Measurements from ENCODE around the gene UBE2R2.

DNA sequence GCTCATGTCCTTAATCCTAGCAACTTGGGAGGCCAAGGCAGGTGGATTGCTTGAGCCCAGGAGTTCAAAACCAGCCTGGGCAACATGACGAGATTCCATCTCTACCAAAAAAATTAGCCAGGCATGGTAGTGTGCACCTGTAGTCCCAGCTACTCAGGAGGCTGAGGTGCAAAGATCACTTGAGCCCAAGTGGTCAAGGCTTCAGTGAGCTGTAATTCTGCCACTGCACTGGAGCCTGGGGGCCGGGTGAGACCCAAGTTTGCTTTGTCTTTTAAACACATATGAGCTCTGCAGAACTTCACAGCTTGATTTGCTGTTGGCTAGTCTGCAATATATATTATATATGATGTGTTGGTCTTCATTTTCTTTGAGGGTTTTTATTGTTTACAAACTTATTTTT, 89.8 kb downstream of the UBE2R2 start:
- TF ChIP-seq ZNF274 (IDR thresholded peaks at IDR 0.05; ENCODE audit: low read depth, low read length), result no peak
- no peak for TF ChIP-seq YY1 (IDR thresholded peaks at IDR 0.05; ENCODE audit: insufficient read depth, insufficient read length)
- no peak for TF ChIP-seq SUZ12 (IDR thresholded peaks at IDR 0.05; ENCODE audit: extremely low read depth, insufficient read depth, insufficient read length)
